ENCODE data around the gene BET1.

GRCh38 chr7:93981480-93981874 lies 22.7 kb downstream of the BET1 start:
- TF ChIP-seq, protein P1, sequence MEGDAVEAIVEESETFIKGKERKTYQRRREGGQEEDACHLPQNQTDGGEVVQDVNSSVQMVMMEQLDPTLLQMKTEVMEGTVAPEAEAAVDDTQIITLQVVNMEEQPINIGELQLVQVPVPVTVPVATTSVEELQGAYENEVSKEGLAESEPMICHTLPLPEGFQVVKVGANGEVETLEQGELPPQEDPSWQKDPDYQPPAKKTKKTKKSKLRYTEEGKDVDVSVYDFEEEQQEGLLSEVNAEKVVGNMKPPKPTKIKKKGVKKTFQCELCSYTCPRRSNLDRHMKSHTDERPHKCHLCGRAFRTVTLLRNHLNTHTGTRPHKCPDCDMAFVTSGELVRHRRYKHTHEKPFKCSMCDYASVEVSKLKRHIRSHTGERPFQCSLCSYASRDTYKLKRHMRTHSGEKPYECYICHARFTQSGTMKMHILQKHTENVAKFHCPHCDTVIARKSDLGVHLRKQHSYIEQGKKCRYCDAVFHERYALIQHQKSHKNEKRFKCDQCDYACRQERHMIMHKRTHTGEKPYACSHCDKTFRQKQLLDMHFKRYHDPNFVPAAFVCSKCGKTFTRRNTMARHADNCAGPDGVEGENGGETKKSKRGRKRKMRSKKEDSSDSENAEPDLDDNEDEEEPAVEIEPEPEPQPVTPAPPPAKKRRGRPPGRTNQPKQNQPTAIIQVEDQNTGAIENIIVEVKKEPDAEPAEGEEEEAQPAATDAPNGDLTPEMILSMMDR (conservative IDR thresholded peaks at IDR 0.05; ENCODE audit: low read length): no peak
- no peak for TF ChIP-seq EZH2phosphoT487 (IDR thresholded peaks at IDR 0.05; ENCODE audit: borderline replicate concordance, low read depth, low read length)

Data from OCI-LY7 (cell line).